NCI-H1048 (cell line): ENCODE results near the gene ADAMTSL3.
"Not testable (repeated sequence)": the region's sequence is repeated elsewhere in the genome, so short reads cannot be mapped to it uniquely, and the experiment has no call there.

ENCODE experiments used
- DNase-seq: peaks from one replicate; lab custom pipeline; 2025; lab: John Stamatoyannopoulos, UW

The ADAMTSL3 gene

GRCh38 chr15:83919319-83919830 lies 265.5 kb downstream of the ADAMTSL3 start:
- no peak for DNase-seq

- DNase-seq, result no peak
Observed at GRCh38 chr15:83919978-83920510, 266.1 kb downstream of the ADAMTSL3 start.

DNA sequence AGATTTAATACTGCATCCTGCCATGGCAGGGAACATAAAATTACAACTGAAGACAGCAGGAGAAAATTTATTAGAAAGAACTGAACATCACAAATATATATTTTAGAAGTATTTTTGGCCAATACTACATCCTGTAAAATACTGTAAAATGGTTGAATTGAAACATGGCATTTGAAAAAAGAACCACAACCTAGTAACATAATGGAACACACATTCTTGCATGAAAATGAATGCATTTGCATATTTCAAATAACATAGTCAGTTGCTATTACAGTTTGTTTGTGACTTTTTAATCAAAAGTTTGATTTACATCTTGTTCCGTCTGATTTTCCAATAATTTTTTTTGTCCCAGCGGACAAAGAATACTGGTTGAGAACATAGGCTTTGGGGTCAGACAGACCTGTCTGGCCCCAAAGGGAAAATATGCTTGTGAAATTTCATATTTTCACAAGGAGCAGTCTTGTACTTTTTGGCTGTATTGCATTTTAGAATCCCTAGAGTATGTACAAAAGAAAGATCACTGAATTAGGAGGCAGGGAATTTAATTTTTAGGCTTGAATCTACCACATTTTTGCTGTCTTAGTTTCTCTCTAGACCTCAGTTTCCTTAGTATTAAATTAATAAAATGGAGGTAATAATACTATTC lies 268.8 kb downstream of the ADAMTSL3 start:
- no peak for DNase-seq

- DNase-seq, result no peak
Observed at GRCh38 chr15:83926116-83926515, 272.2 kb downstream of the ADAMTSL3 start.

DNA sequence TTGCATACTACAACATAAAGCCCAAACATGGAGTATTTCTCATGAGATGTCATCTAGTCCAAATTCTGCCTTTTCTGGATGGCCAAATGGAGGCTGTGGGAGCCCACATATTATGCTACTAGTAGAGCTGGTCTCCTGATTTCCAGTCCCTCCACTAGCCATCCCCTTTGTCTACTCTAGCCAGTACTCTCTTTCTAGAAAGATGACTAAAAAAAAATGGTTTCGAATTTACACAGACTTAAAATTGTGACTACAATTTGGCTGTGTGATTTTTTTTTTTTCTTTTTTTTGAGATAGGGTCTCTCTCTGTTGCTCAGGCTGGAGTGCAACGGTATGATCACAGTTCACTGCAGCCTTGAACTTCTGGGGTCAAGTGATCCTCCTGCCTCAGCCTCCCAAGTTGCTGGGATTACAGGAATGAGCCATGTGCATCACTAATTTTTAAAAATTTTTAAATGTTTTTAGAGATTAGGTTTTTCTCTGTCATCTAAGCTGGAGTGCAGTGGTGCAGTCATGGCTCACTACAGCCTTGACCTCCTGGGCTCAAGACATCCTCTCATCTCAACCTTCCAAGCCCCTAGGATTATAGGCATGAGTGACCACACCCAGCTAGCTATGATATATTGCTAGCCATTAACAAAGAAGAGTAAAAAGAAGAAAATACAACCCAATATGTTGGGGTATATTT lies 273.9 kb downstream of the ADAMTSL3 start:
- DNase-seq, result no peak

- DNase-seq, result no peak
Observed at GRCh38 chr15:83928392-83928734, 274.4 kb downstream of the ADAMTSL3 start.

DNA sequence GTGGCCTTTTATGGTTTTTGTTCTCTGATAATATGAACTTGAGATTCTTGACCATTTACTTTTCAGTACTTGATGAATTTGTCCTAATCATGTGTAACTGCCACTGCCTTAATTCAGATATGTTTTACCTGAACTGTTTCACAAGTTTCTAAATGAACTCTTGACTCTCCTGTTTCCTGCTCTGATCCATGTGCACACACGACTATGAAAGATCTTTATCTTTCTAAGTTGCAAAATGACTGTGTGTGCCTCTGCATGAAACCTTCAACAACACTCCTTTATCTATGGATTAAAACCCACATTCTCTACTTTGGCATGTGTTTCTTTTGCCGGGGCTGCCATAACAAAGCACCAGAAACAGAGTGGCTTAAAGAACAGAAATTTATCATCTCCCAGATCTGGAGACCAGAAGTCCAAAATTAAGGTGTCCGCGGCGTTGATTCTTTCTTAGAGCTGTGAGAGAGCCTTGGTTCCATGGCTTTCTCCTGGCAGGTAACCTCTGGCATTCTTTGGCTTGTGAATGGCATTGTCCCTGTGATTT lies 275.0 kb downstream of the ADAMTSL3 start:
- no peak for DNase-seq

DNA sequence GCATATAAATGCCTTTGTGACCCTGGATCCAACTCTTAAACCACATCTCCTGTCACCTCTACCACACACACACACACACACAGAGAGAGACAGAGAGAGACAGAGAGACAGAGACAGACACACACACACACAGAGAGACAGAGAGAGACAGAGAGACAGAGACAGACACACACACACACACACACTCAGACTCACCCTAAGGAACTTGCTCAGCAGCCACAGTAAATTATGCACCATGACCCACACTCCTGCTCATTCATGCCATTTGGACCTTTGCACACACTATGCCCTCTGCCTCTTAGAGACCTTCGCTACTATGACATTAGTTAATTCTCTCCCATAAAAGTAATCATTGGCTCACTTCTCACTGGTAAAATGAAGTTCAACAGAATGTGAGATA lies 275.7 kb downstream of the ADAMTSL3 start:
- no peak for DNase-seq

DNA sequence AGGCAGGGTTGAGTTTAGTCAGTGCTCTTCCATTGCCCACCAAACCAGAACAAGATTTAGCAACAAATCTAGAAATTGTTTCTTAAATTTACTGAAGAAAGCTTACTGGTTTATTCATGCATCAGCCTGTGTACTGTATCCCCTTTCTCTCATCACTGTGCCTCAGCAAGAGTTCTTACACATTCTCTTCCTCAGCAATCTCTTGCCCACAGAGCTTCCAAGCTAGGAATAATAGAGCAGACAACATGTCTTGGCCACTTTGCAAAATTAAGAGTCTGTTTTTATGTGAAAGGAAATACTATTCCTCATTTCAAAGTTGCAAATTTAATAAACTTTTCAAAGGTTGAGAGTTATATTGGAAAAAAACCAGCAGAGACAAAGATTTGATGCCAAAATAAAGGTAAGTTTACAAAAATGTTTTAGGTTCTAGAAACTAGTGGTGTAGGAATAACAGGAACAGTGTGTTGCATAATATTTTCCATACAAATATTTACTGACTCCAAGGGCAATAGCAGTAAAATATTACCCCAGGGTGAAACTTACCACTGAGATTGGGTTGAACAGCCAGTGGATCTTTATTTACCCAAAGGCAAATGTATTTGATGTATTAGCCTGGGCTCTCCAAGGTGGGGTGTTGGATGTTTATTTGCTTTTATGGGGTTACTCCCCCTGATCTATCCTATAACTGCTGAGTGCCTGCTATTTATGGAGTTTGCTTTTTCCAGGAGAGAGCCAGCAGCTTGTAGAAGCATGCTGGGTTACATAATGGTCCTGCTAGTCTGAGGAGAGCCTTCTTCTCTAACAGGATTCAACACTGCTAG lies 276.7 kb downstream of the ADAMTSL3 start:
- DNase-seq, result no peak

GRCh38 chr15:83935774-83936173 lies 281.9 kb downstream of the ADAMTSL3 start:
- no peak for DNase-seq

DNA sequence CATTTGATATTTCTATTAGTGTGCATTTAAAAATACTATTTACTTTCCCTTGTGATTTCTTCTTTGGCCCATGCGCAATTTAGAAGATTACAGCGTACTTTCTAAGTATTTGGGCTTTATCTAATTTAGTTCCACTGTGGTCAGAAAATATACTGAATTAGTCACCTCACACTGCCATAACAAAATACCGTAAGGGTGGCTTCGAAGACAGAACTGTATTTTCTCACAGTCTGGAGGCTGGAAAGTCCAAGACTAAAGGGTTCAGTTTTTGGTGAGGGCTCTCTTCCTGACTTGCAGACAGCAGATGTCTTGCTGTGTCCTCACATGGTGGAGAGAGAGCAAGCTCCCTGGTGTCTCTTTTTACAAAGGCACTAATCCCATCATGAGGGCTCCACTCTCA lies 286.2 kb downstream of the ADAMTSL3 start:
- DNase-seq, result no peak

DNA sequence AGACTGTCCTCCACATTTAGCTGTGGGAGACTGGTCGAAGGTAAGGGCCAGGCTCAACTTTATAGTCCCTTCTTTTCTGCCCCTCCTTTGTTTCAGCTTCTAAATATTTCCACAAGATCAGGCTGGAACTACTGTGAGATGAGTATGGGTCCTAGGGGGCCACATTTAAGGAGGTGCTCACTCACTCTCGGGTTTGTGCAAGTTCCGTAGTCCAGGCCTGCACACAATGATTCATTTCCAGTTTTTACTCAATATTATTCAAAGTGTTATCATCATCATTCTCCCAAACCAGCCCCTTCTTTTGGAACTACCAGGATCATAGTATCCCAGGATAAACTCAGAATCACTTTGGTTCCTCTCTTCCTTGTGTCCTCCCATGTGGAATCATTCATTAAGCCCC lies 289.1 kb downstream of the ADAMTSL3 start:
- DNase-seq, result no peak

- DNase-seq, result no peak
Observed at GRCh38 chr15:83943849-83944404, 290.0 kb downstream of the ADAMTSL3 start.

- no peak for DNase-seq
Observed at GRCh38 chr15:83947156-83947555, 293.2 kb downstream of the ADAMTSL3 start.

DNA sequence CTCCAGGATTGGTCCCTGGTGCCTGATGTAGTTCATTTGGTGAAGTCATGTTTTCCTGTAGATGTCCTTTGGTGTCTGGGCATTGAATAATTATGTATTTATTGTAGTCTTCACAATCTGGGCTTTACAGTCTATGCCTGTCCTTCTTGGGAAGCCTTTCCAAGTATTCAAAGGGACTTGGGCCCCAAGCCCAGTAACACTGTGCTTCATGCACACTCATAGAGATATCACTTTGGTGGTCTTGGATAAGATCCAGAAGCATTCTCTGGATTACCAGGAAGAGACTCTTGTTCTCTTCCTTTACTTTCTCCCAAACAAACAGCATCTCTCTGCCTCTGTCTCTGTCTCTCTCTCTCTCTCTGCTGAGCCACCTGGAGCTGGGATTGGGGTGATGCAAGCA lies 300.6 kb downstream of the ADAMTSL3 start:
- no peak for DNase-seq

GRCh38 chr15:83955806-83956265 lies 301.9 kb downstream of the ADAMTSL3 start:
- DNase-seq, result no peak

DNA sequence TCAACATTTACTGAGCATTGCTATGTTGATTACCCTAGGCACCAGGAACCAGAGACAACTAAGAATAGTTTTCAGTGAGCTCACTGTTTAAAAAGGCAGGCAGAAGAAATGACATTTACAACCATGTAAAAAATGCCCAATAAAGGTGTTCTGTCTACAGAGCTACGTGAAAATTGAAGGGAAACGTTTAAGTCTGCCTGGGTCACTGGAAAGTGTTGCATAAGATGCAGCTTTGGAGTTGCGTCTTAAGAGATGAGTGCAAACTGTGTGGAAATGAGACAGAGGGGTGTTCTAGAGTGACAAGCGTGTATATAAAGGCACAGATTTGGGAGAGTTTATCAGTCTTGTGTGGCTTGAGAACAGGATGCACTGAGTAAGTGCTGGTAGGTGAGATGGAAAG lies 303.0 kb downstream of the ADAMTSL3 start:
- DNase-seq, result no peak

- DNase-seq, result no peak
Observed at GRCh38 chr15:83959477-83959876, 305.6 kb downstream of the ADAMTSL3 start.

DNA sequence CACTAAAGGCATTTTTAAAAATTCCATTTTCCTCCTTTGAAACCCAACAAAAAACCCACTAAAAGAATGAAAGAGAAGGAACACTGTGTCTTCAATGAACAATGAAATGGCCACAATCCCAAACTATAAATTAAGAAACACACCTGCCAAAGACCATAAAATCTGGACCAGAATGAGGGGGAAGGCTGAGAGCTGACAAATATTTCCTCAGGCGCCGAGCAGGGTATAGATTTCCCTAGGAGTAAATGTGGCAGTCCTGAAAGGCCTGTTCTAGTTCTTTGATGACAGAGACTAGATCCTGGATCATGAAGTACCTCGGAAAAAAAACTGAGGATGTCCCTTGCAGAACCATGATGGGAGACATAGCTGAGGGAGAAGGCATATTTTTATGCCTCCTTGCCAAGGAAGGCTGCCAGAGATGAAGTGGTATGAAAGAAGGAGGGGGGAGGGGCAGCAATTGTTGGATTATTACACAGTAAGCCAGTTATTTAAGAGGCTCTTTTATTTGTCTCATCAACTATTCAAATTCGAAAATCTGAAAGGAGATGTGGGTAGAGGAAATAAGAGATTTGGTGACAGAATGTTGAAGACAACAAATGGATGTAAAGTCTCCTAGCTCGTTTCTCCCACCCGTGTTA lies 306.4 kb downstream of the ADAMTSL3 start:
- DNase-seq, result no peak

GRCh38 chr15:83961311-83961710 lies 307.4 kb downstream of the ADAMTSL3 start:
- DNase-seq, result no peak

DNA sequence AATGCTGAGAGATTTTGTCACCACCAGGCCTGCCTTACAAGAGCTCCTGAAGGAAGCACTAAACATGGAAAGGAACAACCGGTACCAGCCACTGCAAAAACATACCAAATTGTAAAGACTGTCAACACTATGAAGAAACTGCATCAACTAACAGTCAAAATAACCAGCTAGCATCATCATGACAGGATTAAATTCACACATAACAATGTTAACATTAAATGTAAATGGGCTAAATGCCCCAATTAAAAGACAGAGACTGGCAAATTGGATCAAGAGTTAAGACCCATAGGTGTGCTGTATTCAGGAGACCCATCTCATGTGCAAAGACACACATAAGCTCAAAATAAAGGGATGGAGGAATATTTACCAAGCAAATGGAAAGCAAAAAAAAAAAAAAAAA lies 311.0 kb downstream of the ADAMTSL3 start:
- not testable (repeated sequence) for DNase-seq
